Gastrocnemius medialis (tissue), 4 donors: Measurements from ENCODE around the gene TTC23.

Source experiments
- POLR2A ChIP-seq, 2 donors: fragments of 450-650 bp; IDR thresholded peaks; one replicate each; pipeline ENCODE4 v1.6.1; 2017; ENCODE audit warnings: antibody characterized with exemption in 2 of 2, mild to moderate bottlenecking in 2 of 2, moderate library complexity in 2 of 2
- TF ChIP-seq, protein P1 (sequence below), 5 experiments: fragments of 450-650 bp in 3 of 5; fragments of 200-600 bp in 2 of 5; sonication (generic) in 2 of 5; IDR thresholded peaks in 4 of 5; conservative IDR thresholded peaks in 1 of 5; 1 replicate in 4 of 5; 2 replicates in 1 of 5; pipeline ENCODE4 v1.5.1; 2016 to 2019; ENCODE audit warnings: antibody characterized with exemption in 5 of 5, mild to moderate bottlenecking in 3 of 5, moderate library complexity in 3 of 5

DNA sequence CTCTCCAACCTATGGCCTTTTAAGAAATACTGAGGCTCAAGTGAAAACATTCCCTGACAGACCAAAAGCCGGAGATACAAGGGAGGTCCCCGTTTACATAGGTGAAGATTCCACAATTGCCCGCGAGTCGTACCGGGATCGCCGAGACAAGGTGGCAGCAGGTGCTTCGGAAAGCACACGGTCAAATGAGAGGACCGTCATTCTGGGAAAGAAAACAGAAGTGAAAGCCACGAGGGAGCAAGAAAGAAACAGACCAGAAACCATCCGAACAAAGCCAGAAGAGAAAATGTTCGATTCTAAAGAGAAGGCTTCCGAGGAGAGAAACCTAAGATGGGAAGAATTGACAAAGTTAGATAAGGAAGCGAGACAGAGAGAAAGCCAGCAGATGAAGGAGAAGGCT lies 119.7 kb downstream of the TTC23 start:
- TF ChIP-seq POLR2A (IDR thresholded peaks at IDR 0.05) = no peak
- TF ChIP-seq, protein P1, sequence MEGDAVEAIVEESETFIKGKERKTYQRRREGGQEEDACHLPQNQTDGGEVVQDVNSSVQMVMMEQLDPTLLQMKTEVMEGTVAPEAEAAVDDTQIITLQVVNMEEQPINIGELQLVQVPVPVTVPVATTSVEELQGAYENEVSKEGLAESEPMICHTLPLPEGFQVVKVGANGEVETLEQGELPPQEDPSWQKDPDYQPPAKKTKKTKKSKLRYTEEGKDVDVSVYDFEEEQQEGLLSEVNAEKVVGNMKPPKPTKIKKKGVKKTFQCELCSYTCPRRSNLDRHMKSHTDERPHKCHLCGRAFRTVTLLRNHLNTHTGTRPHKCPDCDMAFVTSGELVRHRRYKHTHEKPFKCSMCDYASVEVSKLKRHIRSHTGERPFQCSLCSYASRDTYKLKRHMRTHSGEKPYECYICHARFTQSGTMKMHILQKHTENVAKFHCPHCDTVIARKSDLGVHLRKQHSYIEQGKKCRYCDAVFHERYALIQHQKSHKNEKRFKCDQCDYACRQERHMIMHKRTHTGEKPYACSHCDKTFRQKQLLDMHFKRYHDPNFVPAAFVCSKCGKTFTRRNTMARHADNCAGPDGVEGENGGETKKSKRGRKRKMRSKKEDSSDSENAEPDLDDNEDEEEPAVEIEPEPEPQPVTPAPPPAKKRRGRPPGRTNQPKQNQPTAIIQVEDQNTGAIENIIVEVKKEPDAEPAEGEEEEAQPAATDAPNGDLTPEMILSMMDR (IDR thresholded peaks at IDR 0.05 in 4 of 5, conservative IDR thresholded peaks at IDR 0.05 in 1 of 5) = no peak
